HEK293 (cell line): Measurements from ENCODE around the gene FAIM.

Source experiments
- CTCF ChIA-PET: fragments of 350-600 bp; formaldehyde crosslinking; extraction: SDS; loops from one replicate; lab custom pipeline; 2021; ENCODE audit warnings: antibody characterized with exemption; lab: Yijun Ruan, JAX
- POLR2A ChIA-PET: fragments of 300-600 bp; formaldehyde crosslinking; extraction: SDS; loops from one replicate; lab custom pipeline; 2020; ENCODE audit warnings: antibody characterized with exemption, inconsistent platforms; lab: Yijun Ruan, JAX
- H3K27ac ChIP-seq: fragments of 200-500 bp; sonication (Bioruptor generic); 2 replicates; pipeline ENCODE4 v1.5.1; 2014; ENCODE audit warnings: low read depth, low read length, control low read depth, inconsistent platforms; ENCODE audit errors: extremely low read depth
- H3K36me3 ChIP-seq, 2 experiments: fragments of 200-500 bp in 1 of 2; sonication (Bioruptor generic) in 1 of 2; 1 replicate in 1 of 2; 2 replicates in 1 of 2; pipeline ENCODE4 v1.5.1; 2014 to 2017; ENCODE audit warnings: inconsistent platforms in 2 of 2, low read length in 2 of 2; ENCODE audit not compliant: control insufficient read depth in 2 of 2, insufficient read depth in 1 of 2
- H3K4me1 ChIP-seq: fragments of 200-500 bp; sonication (Bioruptor generic); 2 replicates; pipeline ENCODE4 v1.5.1; 2014; ENCODE audit warnings: mild to moderate bottlenecking, low read length, inconsistent platforms; ENCODE audit not compliant: control insufficient read depth, insufficient read depth
- H3K4me3 ChIP-seq: 2 replicates; pipeline ENCODE4 v1.5.1; 2011; ENCODE audit warnings: low read depth, mild to moderate bottlenecking, control low read depth, low read length, moderate library complexity
- H3K9me3 ChIP-seq: fragments of 200-500 bp; sonication (Bioruptor generic); 2 replicates; pipeline ENCODE4 v1.5.1; 2014; ENCODE audit warnings: low read depth, low read length, inconsistent platforms; ENCODE audit not compliant: control insufficient read depth, insufficient read depth
- KLF1 ChIP-seq: fragments of 450-650 bp; formaldehyde crosslinking; IDR thresholded peaks from 2 replicates; pipeline ENCODE4 v1.5.1; 2016; ENCODE audit warnings: missing biosample characterization, missing genetic modification characterization
- KLF7 ChIP-seq: fragments of 450-650 bp; formaldehyde crosslinking; IDR thresholded peaks from 2 replicates; pipeline ENCODE4 v1.5.1; 2016; ENCODE audit warnings: missing biosample characterization, missing genetic modification characterization, borderline replicate concordance
- MEIS1 ChIP-seq: sonication (generic); formaldehyde crosslinking; IDR thresholded peaks from 2 replicates; pipeline ENCODE4 v1.8.1; 2022; ENCODE audit warnings: missing genetic modification reagents, mild to moderate bottlenecking, borderline replicate concordance
- MYNN ChIP-seq: fragments of 450-650 bp; formaldehyde crosslinking; IDR thresholded peaks from 2 replicates; pipeline ENCODE4 v1.5.1; 2016; ENCODE audit warnings: missing biosample characterization, missing genetic modification characterization, borderline replicate concordance
- OSR2 ChIP-seq: fragments of 450-650 bp; formaldehyde crosslinking; IDR thresholded peaks from 2 replicates; pipeline ENCODE4 v1.5.1; 2016; ENCODE audit warnings: missing biosample characterization, missing genetic modification characterization
- SALL2 ChIP-seq: fragments of 450-650 bp; formaldehyde crosslinking; IDR thresholded peaks from 2 replicates; pipeline ENCODE4 v1.5.0; 2017; ENCODE audit warnings: missing biosample characterization, mild to moderate bottlenecking, missing genetic modification characterization, borderline replicate concordance
- ZNF140 ChIP-seq: fragments of 450-650 bp; formaldehyde crosslinking; IDR thresholded peaks from 2 replicates; pipeline ENCODE4 v1.5.1; 2016; ENCODE audit warnings: missing biosample characterization, missing genetic modification characterization
- ZNF157 ChIP-seq: fragments of 450-650 bp; formaldehyde crosslinking; IDR thresholded peaks from 2 replicates; pipeline ENCODE4 v1.5.1; 2016; ENCODE audit warnings: missing biosample characterization, missing genetic modification characterization
- ZNF174 ChIP-seq: fragments of 450-650 bp; formaldehyde crosslinking; IDR thresholded peaks from 2 replicates; pipeline ENCODE4 v1.5.0; 2017; ENCODE audit warnings: missing biosample characterization, mild to moderate bottlenecking, missing genetic modification characterization
- ZNF175 ChIP-seq: fragments of 450-650 bp; formaldehyde crosslinking; IDR thresholded peaks from 2 replicates; pipeline ENCODE4 v1.5.1; 2016; ENCODE audit warnings: missing biosample characterization, missing genetic modification characterization
- ZNF394 ChIP-seq: fragments of 450-650 bp; formaldehyde crosslinking; IDR thresholded peaks from 2 replicates; pipeline ENCODE4 v1.5.1; 2016; ENCODE audit warnings: missing biosample characterization, missing genetic modification characterization, mild to moderate bottlenecking, moderate library complexity, borderline replicate concordance
- ZNF555 ChIP-seq: fragments of 450-650 bp; formaldehyde crosslinking; conservative IDR thresholded peaks from 2 replicates; pipeline ENCODE4 v1.5.1; 2017; ENCODE audit warnings: missing biosample characterization, mild to moderate bottlenecking, missing genetic modification characterization, inconsistent platforms
- ZNF571 ChIP-seq: fragments of 450-650 bp; formaldehyde crosslinking; IDR thresholded peaks from 2 replicates; pipeline ENCODE4 v1.5.0; 2017; ENCODE audit warnings: missing biosample characterization, missing genetic modification characterization
- ZNF610 ChIP-seq: fragments of 450-650 bp; formaldehyde crosslinking; IDR thresholded peaks from 2 replicates; pipeline ENCODE4 v1.5.1; 2016; ENCODE audit warnings: missing biosample characterization, missing genetic modification characterization, borderline replicate concordance
- ZNF626 ChIP-seq: fragments of 450-650 bp; sonication (Bioruptor Pico); formaldehyde crosslinking; IDR thresholded peaks from 2 replicates; pipeline ENCODE4 v1.5.1; 2018; ENCODE audit warnings: missing biosample characterization, missing genetic modification characterization, inconsistent platforms
- ZNF658 ChIP-seq: fragments of 450-650 bp; formaldehyde crosslinking; IDR thresholded peaks from 2 replicates; pipeline ENCODE4; 2016; ENCODE audit warnings: missing biosample characterization, missing genetic modification characterization
- ZNF76 ChIP-seq: fragments of 450-650 bp; formaldehyde crosslinking; IDR thresholded peaks from 2 replicates; pipeline ENCODE4; 2016; ENCODE audit warnings: low read depth, missing biosample characterization, missing genetic modification characterization, borderline replicate concordance
- ZNF776 ChIP-seq: fragments of 450-650 bp; formaldehyde crosslinking; IDR thresholded peaks from 2 replicates; pipeline ENCODE4 v1.5.0; 2017; ENCODE audit warnings: missing biosample characterization, missing genetic modification characterization, borderline replicate concordance
- ZXDB ChIP-seq: fragments of 450-650 bp; formaldehyde crosslinking; IDR thresholded peaks from 2 replicates; pipeline ENCODE4 v1.5.1; 2016; ENCODE audit warnings: missing biosample characterization, missing genetic modification characterization
- TF ChIP-seq, protein P1 (sequence below): fragments of 450-650 bp; formaldehyde crosslinking; IDR thresholded peaks from 2 replicates; pipeline ENCODE4 v1.5.1; 2016; ENCODE audit warnings: missing biosample characterization, missing genetic modification characterization
- TF ChIP-seq, protein P2 (sequence below): fragments of 450-650 bp; formaldehyde crosslinking; IDR thresholded peaks from 2 replicates; pipeline ENCODE4 v1.5.1; 2016; ENCODE audit warnings: missing biosample characterization, missing genetic modification characterization
- TF ChIP-seq, protein P3 (sequence below): fragments of 450-650 bp; formaldehyde crosslinking; IDR thresholded peaks from 2 replicates; pipeline ENCODE4 v1.5.1; 2016; ENCODE audit warnings: missing biosample characterization, missing genetic modification characterization
- TF ChIP-seq, protein P4 (sequence below): fragments of 450-650 bp; formaldehyde crosslinking; IDR thresholded peaks from 2 replicates; pipeline ENCODE4 v1.5.1; 2016; ENCODE audit warnings: missing biosample characterization, missing genetic modification characterization
- TF ChIP-seq, protein P5 (sequence below): fragments of 450-650 bp; formaldehyde crosslinking; IDR thresholded peaks from 2 replicates; pipeline ENCODE4 v1.5.1; 2016; ENCODE audit warnings: missing biosample characterization, missing genetic modification characterization

Gene FAIM

DNA sequence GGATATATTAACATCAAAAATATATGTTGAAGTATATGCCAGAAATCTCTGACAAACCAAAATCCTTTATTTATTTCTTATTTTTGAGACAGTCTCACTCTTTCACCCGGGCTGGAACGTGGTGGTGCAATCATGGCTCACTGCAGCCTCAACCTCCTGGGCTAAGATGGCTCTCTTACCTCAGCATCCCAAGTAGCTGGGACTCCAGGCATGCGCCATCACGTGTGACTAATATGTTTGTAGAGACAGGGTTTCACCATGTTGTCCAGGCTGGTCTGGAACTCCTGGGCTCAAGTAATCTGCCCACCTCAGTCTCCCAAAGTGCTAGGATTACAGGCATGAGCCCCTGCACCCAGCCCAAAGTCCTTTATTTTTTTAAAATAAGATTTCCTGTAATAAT is 11.9 kb downstream of the FAIM start (continued):
- TF ChIP-seq, protein P1, sequence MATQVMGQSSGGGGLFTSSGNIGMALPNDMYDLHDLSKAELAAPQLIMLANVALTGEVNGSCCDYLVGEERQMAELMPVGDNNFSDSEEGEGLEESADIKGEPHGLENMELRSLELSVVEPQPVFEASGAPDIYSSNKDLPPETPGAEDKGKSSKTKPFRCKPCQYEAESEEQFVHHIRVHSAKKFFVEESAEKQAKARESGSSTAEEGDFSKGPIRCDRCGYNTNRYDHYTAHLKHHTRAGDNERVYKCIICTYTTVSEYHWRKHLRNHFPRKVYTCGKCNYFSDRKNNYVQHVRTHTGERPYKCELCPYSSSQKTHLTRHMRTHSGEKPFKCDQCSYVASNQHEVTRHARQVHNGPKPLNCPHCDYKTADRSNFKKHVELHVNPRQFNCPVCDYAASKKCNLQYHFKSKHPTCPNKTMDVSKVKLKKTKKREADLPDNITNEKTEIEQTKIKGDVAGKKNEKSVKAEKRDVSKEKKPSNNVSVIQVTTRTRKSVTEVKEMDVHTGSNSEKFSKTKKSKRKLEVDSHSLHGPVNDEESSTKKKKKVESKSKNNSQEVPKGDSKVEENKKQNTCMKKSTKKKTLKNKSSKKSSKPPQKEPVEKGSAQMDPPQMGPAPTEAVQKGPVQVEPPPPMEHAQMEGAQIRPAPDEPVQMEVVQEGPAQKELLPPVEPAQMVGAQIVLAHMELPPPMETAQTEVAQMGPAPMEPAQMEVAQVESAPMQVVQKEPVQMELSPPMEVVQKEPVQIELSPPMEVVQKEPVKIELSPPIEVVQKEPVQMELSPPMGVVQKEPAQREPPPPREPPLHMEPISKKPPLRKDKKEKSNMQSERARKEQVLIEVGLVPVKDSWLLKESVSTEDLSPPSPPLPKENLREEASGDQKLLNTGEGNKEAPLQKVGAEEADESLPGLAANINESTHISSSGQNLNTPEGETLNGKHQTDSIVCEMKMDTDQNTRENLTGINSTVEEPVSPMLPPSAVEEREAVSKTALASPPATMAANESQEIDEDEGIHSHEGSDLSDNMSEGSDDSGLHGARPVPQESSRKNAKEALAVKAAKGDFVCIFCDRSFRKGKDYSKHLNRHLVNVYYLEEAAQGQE (tag by site-specific recombination): no peak
- TF ChIP-seq SALL2: no peak
- TF ChIP-seq ZNF157: no peak
- TF ChIP-seq ZNF776 (tag by site-specific recombination): no peak
- TF ChIP-seq ZNF394 (tag by site-specific recombination): no peak
- TF ChIP-seq MYNN (tag by site-specific recombination): no peak
- TF ChIP-seq, protein P2, sequence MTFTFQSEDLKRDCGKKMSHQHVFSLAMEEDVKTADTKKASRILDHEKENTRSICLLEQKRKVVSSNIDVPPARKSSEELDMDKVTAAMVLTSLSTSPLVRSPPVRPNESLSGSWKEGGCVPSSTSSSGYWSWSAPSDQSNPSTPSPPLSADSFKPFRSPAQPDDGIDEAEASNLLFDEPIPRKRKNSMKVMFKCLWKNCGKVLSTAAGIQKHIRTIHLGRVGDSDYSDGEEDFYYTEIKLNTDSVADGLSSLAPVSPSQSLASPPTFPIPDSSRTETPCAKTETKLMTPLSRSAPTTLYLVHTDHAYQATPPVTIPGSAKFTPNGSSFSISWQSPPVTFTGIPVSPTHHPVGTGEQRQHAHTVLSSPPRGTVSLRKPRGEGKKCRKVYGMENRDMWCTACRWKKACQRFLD: no peak
- no peak for TF ChIP-seq ZNF555
- TF ChIP-seq KLF7: no peak
- TF ChIP-seq ZNF140 (tag by site-specific recombination): no peak

DNA sequence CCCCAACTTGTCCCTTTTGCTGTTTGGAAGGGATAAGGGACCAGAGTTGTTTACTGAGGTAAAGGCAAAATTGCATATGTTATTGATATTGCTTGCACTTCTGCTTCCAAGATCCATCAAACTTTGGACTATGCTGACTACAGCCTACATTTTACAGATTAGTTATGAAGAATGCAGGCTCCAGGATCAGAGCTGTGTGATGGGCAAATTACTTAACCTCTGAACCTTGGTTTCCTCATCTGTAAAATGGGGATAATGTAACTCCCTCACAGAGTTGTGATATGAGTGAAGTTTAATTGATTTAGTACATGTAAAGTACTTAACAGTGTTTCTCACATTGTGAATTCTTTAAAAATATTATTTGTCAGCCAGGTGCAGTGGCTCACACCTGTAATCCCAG is 15.9 kb downstream of the FAIM start:
- ChIA-PET POLR2A (no interaction called here), CTCF (interaction anchor here (1.1 kb wide), 1 partner anchor 292 kb away, joined by 3 read pairs; no protein-coding TSS in a partner anchor)

DNA sequence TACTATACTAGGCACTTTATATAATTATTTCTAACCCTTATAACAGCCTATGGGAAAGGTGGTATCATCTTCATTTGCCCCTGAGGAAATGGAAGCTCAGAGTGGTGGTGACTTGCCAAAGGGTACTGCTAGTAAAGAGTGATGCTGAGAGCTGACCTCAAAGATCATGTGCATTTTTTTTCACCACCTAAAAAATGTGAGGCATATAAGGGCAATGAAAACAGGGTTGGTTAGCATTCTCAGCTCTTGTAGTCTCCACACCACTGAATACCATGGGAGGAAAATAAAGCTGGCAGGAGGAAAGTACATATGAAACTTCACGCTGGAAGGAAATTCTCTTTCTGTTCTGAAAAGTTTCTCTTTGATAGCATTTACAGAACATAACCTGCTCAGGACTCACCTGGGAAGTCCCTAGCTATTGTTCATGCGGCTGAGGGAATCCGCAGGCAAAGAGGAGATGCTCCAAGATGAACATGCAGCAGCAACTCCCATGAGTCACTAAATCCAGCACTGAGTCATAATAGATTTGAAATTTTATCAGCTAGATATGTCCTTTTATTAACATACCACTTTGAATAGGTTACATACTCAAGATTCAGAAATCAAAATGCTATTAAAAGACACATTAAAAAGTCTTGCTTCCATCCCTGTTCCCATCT is 17.3 kb downstream of the FAIM start:
- H3K9me3 ChIP-seq: no peaks in the 10 kb centered on the region
- no peak overlapping the region for H3K4me3 ChIP-seq
- H3K36me3 ChIP-seq: peaks cover 0 to 21% of the 10 kb centered on the region in 2 experiments; a peak in 1 of 3 replicates
- ChIA-PET POLR2A (no interaction called here), CTCF (interaction anchor here (1.3 kb wide), 1 partner anchor 298 kb away, joined by 6 read pairs; no protein-coding TSS in a partner anchor)
- no peak overlapping the region for H3K27ac ChIP-seq
- no peaks in the 10 kb centered on the region for H3K4me1 ChIP-seq
- TF ChIP-seq ZXDB (tag by site-specific recombination) (no peak), ZNF776 (tag by site-specific recombination) (no peak), ZNF610 (no peak), OSR2 (tag by site-specific recombination) (no peak), MEIS1 (CRISPR knock-in tag) (no peak), ZNF626 (tag by site-specific recombination) (no peak), ZNF76 (no peak), ZNF658 (tag by site-specific recombination) (no peak), ZNF175 (tag by site-specific recombination) (no peak)
- TF ChIP-seq, protein P2: no peak
- TF ChIP-seq, protein P3, sequence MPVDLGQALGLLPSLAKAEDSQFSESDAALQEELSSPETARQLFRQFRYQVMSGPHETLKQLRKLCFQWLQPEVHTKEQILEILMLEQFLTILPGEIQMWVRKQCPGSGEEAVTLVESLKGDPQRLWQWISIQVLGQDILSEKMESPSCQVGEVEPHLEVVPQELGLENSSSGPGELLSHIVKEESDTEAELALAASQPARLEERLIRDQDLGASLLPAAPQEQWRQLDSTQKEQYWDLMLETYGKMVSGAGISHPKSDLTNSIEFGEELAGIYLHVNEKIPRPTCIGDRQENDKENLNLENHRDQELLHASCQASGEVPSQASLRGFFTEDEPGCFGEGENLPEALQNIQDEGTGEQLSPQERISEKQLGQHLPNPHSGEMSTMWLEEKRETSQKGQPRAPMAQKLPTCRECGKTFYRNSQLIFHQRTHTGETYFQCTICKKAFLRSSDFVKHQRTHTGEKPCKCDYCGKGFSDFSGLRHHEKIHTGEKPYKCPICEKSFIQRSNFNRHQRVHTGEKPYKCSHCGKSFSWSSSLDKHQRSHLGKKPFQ (tag by site-specific recombination): no peak
- TF ChIP-seq, protein P4, sequence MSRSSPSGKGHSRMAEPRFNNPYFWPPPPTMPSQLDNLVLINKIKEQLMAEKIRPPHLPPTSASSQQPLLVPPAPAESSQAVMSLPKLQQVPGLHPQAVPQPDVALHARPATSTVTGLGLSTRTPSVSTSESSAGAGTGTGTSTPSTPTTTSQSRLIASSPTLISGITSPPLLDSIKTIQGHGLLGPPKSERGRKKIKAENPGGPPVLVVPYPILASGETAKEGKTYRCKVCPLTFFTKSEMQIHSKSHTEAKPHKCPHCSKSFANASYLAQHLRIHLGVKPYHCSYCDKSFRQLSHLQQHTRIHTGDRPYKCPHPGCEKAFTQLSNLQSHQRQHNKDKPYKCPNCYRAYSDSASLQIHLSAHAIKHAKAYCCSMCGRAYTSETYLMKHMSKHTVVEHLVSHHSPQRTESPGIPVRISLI (tag by site-specific recombination): no peak
- TF ChIP-seq, protein P5, sequence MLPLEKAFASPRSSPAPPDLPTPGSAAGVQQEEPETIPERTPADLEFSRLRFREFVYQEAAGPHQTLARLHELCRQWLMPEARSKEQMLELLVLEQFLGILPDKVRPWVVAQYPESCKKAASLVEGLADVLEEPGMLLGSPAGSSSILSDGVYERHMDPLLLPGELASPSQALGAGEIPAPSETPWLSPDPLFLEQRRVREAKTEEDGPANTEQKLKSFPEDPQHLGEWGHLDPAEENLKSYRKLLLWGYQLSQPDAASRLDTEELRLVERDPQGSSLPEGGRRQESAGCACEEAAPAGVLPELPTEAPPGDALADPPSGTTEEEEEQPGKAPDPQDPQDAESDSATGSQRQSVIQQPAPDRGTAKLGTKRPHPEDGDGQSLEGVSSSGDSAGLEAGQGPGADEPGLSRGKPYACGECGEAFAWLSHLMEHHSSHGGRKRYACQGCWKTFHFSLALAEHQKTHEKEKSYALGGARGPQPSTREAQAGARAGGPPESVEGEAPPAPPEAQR (tag by site-specific recombination): no peak

More for the DNA sequence above, 15.9 kb downstream of the FAIM start:
- H3K4me3 ChIP-seq: no peak overlapping the region
- H3K9me3 ChIP-seq: no peaks in the 10 kb centered on the region
- no peak overlapping the region for H3K27ac ChIP-seq
- TF ChIP-seq ZNF174: no peak
- TF ChIP-seq KLF7: no peak
- no peak for TF ChIP-seq KLF1
- TF ChIP-seq ZNF571 (tag by site-specific recombination): no peak
- H3K4me1 ChIP-seq: no peaks in the 10 kb centered on the region
- peaks cover 0 to 15% of the 10 kb centered on the region in 2 experiments; a peak in 1 of 3 replicates for H3K36me3 ChIP-seq
